Choroid plexus epithelial cell (primary cell): ENCODE results near the gene ANKRD45.
A peak's percentile ranks its signal among the peaks of the same experiment; 100 is the strongest.
"Not testable (repeated sequence)": the region's sequence is repeated elsewhere in the genome, so short reads cannot be mapped to it uniquely, and the experiment has no call there.

Source experiments
- DNase-seq: peaks from one replicate; pipeline ENCODE4 v3.0.0-alpha.2; 2010; ENCODE audit warnings: low read depth
- H3K4me3 ChIP-seq: 2 replicates; pipeline ENCODE4 v1.5.1; 2011; ENCODE audit warnings: low read depth, mild to moderate bottlenecking, control low read depth, low read length, moderate library complexity
- CTCF ChIP-seq: conservative IDR thresholded peaks from 2 replicates; pipeline ENCODE4 v1.5.1; 2011; ENCODE audit warnings: low read depth, mild to moderate bottlenecking, control low read depth, inconsistent platforms, low read length, moderate library complexity

ANKRD45 gene

DNA sequence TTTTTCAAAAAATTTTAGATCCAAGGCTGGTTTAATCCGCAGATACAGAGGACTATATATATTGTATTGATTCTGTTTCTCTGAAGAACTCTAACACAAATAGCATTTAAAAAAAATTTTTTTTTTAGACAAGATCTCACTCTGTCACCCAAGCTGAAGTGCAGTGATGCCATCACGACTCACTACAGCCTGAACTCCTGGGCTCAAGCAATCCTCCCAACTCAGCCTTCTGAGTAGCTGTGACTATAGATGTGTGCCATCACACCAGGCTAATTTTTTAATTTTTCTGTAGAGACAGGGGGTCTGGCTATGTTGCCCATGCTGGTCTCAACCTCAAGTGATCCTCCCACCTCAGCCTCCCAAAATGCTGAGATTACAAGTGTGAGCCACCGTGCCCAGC, 3.0 kb downstream of the ANKRD45 start:
- DNase-seq = no peak
- H3K4me3 ChIP-seq = no peak overlapping the region
- no peak for TF ChIP-seq CTCF

- H3K4me3 ChIP-seq = no peak overlapping the region
- no peak for DNase-seq
- no peak for TF ChIP-seq CTCF
These were observed 6.5 kb downstream of the ANKRD45 start for GRCh38 chr1:173663159-173663558.

DNA sequence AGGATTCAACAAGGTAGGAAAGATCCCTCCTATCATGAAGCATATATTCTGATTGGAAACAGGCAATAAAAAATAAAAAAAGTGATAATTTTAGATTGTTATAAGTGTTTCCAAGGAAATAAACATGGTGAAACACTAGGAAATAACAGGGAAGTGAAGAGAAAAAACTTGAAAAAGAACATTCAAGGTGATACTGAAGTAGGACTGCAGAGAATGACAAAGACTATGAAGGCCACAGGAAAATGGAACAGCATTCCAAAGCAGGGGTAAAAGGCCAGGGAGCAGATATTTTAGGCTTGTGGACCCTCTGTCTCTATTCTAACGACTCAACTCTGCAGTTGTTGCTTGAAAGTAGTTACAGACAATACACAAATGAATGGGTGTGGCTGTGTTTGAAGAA, 7.9 kb downstream of the ANKRD45 start:
- no peak for DNase-seq
- TF ChIP-seq CTCF = no peak
- no peak overlapping the region for H3K4me3 ChIP-seq

DNA sequence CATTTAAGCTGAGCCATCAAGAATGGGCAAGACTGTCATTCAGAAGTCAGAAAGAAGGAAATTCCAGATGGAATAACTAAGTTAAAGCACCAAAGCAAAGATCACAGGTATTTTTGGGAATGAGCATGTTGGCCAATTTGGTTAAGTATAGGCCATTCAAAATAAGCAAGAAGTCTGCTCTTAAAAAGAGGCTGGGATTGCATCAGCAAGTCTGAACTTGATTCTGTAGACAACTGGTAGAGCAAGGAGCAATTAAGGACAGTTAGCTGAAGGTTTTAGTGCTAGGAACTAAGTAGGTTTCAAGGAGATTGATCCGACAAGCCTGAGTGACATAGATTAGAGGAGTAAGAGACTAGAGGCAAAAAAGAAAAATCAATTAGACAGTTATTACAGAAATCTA, 8.4 kb downstream of the ANKRD45 start:
- TF ChIP-seq CTCF = no peak
- DNase-seq = no peak
- H3K4me3 ChIP-seq = no peak overlapping the region

- DNase-seq = no peak
- no peak overlapping the region for H3K4me3 ChIP-seq
- no peak for TF ChIP-seq CTCF
These were observed 9.3 kb downstream of the ANKRD45 start for GRCh38 chr1:173660306-173660705.

- no peak for DNase-seq
- TF ChIP-seq CTCF = no peak
- no peak overlapping the region for H3K4me3 ChIP-seq
These were observed 20.6 kb downstream of the ANKRD45 start for GRCh38 chr1:173648880-173649605.

GRCh38 chr1:173646656-173647055, 23.0 kb downstream of the ANKRD45 start:
- no peak overlapping the region for H3K4me3 ChIP-seq
- TF ChIP-seq CTCF = no peak
- no peak for DNase-seq

GRCh38 chr1:173642450-173643139, 27.1 kb downstream of the ANKRD45 start:
- not testable (repeated sequence) for H3K4me3 ChIP-seq
- peak; percentile 10 for DNase-seq
